H1 (cell line): ENCODE measurements around the gene RNF111. TPM values are rescaled to one million over a fixed set of nuclear protein-coding genes. Genes with fewer than 3 reads are reported as not detected.

Experiments used
- polyA plus RNA-seq, 7 experiments: library from polyadenylated mRNA; depleted of rRNA in 3 of 7; stranded (reverse) in 5 of 7; unstranded in 2 of 7; fragments of >200 nt in 5 of 7; fragments of 200-250 nt in 2 of 7; gene quantifications; 1 replicate in 5 of 7; 2 replicates in 1 of 7; 4 replicates in 1 of 7; pipeline versions ENCODE4 v1.2.1 to v1.2.3, GENCODE V29; 2011 to 2013; ENCODE audit warnings: missing spikeins in 2 of 7, mixed read lengths in 2 of 7
- total RNA-seq: library from RNA; stranded (reverse); fragmentation: NEBNext Ultra II Directional; extraction: Animal tissue kit (Norgen Biotek cat#: 25700); gene quantifications from 2 replicates; pipeline ENCODE4 v1.2.1, GENCODE V29; 2021

The RNF111 gene
- total and polyA plus RNA-seq, 2 of the 8 experiments (the other 6 are each of a cell fraction or from before 2014, with no cell fraction given) = 18.5 to 26.6 TPM

Other genes starting within 250 kb of the RNF111 start
- 147 and 163 TPM in 2 replicates for gene ADAM10, start 238.0 kb upstream of the RNF111 start, total RNA-seq
- 46.5 and 50.2 TPM in 2 replicates for gene ADAM10, start 238.0 kb upstream of the RNF111 start, polyA plus RNA-seq (2011; rRNA removed)
- 24.4 and 25.7 TPM in 2 replicates for gene MINDY2, start 216.4 kb upstream of the RNF111 start, total RNA-seq
- 3.1 TPM in 2 replicates for gene MINDY2, start 216.4 kb upstream of the RNF111 start, polyA plus RNA-seq (2011; rRNA removed)
- 143 and 149 TPM in 2 replicates for gene SLTM, start 54.0 kb upstream of the RNF111 start, total RNA-seq
- 30.8 and 43.9 TPM in 2 replicates for gene SLTM, start 54.0 kb upstream of the RNF111 start, polyA plus RNA-seq (2011; rRNA removed)
- 92.1 and 93.6 TPM in 2 replicates for gene CCNB2, start 117.5 kb downstream of the RNF111 start, total RNA-seq
- gene CCNB2, start 117.5 kb downstream of the RNF111 start, polyA plus RNA-seq (2011; rRNA removed) = 70.7 and 76.0 TPM in 2 replicates
- gene LDHAL6B, start 219.2 kb downstream of the RNF111 start, total RNA-seq = not detected in 2 replicates
- not detected in 2 replicates for gene LDHAL6B, start 219.2 kb downstream of the RNF111 start, polyA plus RNA-seq (2011; rRNA removed)